Cerebellar cortex (tissue), 1 donor: ENCODE results near the gene NOC2L.
"Not testable (repeated sequence)": the region's sequence is repeated elsewhere in the genome, so short reads cannot be mapped to it uniquely, and the experiment has no call there.

Experiments
- DNase-seq: peaks from one replicate; pipeline ENCODE4 v3.0.0-alpha.2; 2015; ENCODE audit warnings: low spot score

NOC2L gene

GRCh38 chr1:958823-959730 is at the start of gene NOC2L:
Gene NOC2L (minus strand): TSS chr1:959256. CDS start chr1:959240, 16 bp downstream.
- peak; percentile 89 for DNase-seq

- no peak for DNase-seq
Observed at GRCh38 chr1:1006305-1007159, 47.5 kb upstream of the NOC2L start.

GRCh38 chr1:1005774-1006304 is 46.8 kb upstream of the NOC2L start:
- DNase-seq = no peak

GRCh38 chr1:1004780-1005697 is 46.0 kb upstream of the NOC2L start:
- no peak for DNase-seq

GRCh38 chr1:1004420-1004779 is 45.3 kb upstream of the NOC2L start:
- DNase-seq = no peak

- no peak for DNase-seq
Observed at GRCh38 chr1:1003618-1004419, 44.8 kb upstream of the NOC2L start.

- DNase-seq = no peak
Observed at GRCh38 chr1:1001057-1001783, 42.2 kb upstream of the NOC2L start.

DNA sequence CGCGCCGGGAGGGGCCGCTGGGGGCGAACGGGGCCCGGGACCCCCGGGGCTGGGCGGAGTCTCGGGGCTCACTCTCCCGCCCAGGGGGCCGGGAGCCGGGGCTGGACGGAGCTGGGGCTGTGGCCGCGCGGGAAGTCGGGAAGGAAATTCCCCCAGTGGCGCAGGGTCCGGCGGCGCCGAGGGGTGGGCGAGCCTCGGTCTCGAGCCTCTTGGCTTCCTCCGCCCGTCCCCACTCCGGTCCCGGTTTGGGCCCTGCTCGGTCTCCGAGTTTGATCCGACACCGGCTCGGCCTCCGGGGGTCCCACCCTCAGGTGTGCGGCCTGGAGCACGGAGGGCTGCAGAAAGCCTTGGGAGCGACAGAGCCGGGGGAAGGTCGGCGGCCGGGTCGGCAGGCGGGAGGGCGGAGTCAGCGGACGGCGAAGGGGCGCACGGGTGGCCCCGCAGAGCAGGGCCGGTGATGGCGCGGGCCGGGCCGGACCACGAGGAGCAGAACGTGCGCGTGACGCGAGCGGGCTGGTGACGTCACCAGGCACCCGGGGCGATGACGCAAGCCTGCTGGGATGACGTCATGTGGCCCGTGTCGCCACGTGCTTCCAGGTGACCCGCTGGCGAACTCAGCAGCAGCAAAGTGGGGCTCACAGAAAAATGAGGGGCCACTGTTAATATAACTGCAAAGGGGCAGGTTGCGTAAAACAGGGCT is 41.5 kb upstream of the NOC2L start:
- peak; percentile 65 for DNase-seq

DNA sequence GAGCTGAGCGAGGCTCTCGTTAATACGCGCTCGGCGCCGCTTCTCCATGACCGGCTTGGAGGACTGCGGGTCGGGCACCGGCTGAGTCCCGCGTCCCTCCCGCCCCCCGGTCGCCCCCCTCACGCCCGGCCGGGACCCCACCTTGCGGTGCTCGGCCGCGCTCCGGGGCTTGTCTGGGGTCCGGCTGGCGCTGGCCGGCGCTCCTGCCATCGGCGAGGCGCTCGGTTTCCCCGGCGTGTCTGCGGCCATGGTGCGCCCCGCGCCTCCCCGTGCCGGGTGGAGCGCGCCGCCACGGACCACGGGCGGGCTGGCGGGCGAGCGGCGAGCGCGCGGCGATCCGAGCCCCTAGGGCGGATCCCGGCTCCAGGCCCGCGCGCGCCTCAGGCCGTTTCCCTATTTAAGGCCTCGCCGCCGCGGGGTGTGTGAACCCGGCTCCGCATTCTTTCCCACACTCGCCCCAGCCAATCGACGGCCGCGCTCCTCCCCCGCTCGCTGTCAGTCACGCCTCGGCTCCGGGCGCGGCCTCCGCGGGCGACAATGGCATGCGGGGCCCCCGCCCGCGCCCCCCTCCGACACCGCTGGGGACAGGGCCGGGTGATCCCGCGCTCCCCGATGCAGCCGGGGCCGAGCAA is 40.8 kb upstream of the NOC2L start, which contains the start of gene HES4:
Gene HES4, minus strand, starts transcription at position 373 of the 632 bp plus-strand sequence. Its CDS starts 124 bp downstream, at position 249.
- peak; percentile 71 for DNase-seq

GRCh38 chr1:998995-999724 is 40.1 kb upstream of the NOC2L start:
- DNase-seq = no peak

GRCh38 chr1:998745-998994 is 39.6 kb upstream of the NOC2L start:
- DNase-seq = no peak

DNA sequence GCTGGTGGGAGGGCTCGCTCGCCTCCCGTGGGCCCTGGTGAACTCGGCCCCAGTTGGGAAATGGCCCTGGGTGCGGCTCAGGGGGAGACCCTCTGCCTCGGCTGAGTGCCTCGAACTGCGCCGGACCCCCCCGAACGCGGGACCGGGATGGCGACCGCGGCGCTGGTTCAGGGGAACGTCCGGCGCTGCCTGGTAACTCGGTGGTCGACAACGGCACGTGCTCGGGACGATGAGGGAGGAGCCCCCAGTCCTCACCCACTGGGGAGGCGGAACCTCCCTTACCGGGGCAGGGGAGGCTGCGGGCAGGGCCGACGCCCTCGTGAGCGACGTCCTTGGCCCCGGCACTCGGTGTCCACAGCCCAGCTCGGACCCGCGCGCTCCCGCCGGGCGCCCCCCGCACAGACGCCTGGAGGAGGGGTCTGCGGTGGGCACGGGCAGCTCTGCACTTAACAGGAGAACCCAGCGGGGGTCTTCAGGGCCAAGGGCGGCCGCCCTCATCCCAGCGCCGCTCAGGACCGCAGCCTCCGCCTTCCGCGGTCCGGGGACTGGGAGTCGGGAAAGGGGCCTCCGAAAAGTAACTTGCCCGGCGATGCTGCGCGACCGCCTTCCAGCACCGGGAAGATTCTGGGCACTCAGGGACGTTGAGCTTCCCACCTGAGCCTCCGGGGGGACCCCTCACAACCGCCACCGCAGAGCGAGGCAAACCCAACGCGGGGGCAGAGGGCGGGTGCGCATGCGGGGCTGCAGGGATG is 39.1 kb upstream of the NOC2L start:
- no peak for DNase-seq

DNA sequence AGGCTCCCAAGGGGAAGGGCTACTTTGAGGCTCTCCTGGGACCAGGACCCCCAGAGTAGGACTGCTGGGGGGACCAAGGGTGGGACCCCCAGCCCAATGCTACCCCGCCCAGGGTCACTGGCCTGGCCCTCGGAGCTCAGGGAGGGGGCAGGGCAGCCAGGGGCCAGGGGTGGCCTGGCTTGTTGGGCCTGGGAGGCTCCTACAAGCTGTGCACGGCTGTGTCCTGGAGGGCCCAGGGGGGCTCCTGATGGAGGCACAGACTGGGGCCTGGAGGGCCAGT is 38.6 kb upstream of the NOC2L start:
- no peak for DNase-seq

DNA sequence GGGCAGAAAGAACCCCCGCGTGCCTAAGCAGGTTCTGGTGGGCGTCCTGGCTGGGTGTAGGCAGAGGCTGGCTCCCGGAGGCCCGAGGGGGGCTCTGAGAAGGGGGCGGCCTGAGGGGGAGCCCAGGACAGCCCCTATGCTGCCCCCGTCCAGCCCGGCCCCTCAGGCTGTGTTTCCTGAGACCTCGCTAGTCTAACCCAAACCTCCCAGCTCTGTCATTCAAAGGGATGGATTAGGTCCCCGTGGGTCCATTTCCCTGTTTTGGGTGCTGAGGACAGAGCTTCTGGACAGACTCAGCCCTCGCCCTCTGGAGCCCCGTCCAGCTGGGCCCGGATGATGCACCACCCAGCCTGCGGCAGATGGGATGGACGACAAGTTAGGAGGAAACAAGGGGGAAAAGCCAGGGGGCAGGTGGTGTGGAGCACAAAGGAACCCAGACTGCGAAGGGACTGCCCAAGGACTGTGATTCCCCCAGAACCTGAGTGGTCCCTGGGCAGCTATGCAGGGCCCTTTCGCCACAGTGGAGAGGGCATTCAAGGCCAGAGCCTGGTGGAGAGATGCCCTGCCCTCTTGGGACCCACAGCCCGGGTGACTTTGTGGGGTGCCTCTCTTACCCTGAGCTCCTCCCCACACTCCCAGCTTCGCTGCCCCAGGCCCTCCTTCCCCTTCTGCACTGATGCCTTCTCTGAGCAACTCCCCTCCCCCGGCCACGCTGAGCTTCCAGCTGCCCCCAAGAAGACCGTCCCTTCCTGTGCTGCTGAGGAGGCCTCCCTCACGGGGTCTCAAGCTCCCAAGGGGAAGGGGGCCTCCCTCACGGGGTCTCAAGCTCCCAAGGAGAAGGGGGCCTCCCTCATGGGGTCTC is 38.0 kb upstream of the NOC2L start:
- DNase-seq = no peak

DNA sequence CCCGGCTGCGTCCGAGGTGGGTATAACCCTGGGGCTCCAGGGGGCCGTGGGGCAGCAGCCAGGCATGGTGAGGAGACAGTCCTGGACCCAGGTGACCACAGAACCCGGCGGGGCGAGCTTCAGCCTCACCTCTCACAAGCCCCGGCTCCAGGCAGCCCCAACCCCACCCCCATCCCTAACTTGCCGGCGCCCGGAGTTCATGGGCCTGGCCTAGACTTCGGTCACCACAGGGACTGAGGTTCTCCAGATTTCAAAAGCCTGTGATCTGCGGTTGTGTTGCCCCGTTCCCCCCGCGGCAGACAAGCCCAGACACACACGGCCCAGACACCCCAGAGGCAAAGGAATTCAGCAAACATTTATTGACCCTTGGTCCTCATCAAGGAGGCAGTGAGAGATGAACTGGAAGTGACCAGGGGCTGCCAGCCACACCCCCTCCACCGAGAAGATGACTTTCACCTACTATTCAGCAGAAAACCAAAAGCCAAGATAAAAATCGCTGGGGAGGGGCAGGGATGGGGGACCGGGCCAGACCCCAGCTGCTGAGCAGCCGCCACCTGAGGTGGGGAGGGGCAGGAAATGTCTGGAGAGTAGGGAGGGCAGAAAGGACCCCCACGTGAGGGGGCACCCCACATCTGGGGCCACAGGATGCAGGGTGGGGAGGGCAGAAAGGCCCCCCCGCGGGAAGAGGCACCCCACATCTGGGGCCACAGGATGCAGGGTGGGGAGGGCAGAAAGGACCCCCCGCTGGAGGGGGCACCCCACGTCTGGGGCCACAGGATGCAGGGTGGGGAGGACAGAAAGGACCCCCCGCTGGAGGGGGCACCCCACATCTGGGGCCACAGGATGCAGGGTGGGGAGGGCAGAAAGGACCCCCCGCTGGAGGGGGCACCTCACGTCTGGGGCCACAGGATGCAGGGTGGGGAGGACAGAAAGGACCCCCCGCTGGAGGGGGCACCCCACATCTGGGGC is 36.9 kb upstream of the NOC2L start:
- DNase-seq = no peak

DNA sequence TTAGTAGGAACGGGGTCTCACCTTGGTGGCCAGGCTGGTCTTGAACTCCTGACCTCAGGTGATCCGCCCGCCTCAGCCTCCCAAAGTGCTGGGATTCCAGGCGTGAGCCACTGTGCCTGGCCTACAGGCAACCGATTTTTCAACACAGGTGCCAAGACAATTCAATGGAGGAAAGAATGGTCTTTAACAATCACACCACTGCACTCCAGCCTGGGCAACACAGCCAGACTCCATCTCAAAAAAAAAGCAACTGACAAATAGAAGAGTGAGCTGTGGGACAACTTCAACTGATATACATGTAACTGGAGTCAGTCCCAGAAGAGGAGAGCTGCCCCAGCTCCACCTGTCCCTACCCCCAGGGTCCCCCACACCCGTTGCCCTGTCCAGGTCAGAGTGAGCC is 35.5 kb upstream of the NOC2L start:
- not testable (repeated sequence) for DNase-seq
